Ascending aorta (tissue), 2 donors: ENCODE results near the gene SMAD2. TPM values are rescaled to one million over a fixed set of nuclear protein-coding genes. Genes with fewer than 3 reads are reported as not detected.

Experiments
- DNase-seq, 2 donors: peaks; one replicate each; pipeline ENCODE4 v3.0.0-alpha.2; 2019; ENCODE audit warnings: low spot score in 2 of 2
- H3K27ac ChIP-seq, 2 donors: fragments of 200-600 bp; sonication (generic); one replicate each; pipeline ENCODE4 v1.5.1; 2016 to 2017; ENCODE audit warnings: mild to moderate bottlenecking in 1 of 2
- H3K27me3 ChIP-seq: fragments of 200-600 bp; sonication (generic); one replicate; pipeline ENCODE4 v1.5.1; 2017
- H3K36me3 ChIP-seq, 2 donors: fragments of 200-600 bp; sonication (generic); one replicate each; pipeline ENCODE4 v1.5.1; 2016
- H3K4me1 ChIP-seq, 2 donors: fragments of 200-600 bp; sonication (generic); one replicate each; pipeline ENCODE4 v1.5.1; 2016 to 2017; ENCODE audit warnings: mild to moderate bottlenecking in 1 of 2
- H3K4me3 ChIP-seq, 2 donors: fragments of 200-600 bp; sonication (generic); one replicate each; pipeline ENCODE4 v1.5.1; 2016 to 2017; ENCODE audit warnings: mild to moderate bottlenecking in 1 of 2
- H3K9me3 ChIP-seq, 2 donors: fragments of 200-600 bp; sonication (generic); one replicate each; pipeline ENCODE4 v1.5.1; 2016
- intact Hi-C: fragments of 100-400 bp; cut with DNase I; formaldehyde crosslinking; loops from one replicate; pipeline ENCODE4 v1.15.1; 2023
- total RNA-seq: library from RNA; depleted of rRNA; stranded (reverse); fragments of >200 nt; gene quantifications from one replicate; pipeline ENCODE4 v1.1.0, GENCODE V29; 2016
- TF ChIP-seq, protein P1 (sequence below), 3 experiments: fragments of 200-600 bp in 2 of 3; fragments of 450-650 bp in 1 of 3; sonication (generic) in 2 of 3; IDR thresholded peaks; one replicate each; pipeline ENCODE4 v1.5.1; 2016 to 2019; ENCODE audit warnings: antibody characterized with exemption in 3 of 3, mild to moderate bottlenecking in 1 of 3, moderate library complexity in 1 of 3

SMAD2 gene
- total RNA-seq, 1 donor from 2014 or later: 14.0 TPM

DNA sequence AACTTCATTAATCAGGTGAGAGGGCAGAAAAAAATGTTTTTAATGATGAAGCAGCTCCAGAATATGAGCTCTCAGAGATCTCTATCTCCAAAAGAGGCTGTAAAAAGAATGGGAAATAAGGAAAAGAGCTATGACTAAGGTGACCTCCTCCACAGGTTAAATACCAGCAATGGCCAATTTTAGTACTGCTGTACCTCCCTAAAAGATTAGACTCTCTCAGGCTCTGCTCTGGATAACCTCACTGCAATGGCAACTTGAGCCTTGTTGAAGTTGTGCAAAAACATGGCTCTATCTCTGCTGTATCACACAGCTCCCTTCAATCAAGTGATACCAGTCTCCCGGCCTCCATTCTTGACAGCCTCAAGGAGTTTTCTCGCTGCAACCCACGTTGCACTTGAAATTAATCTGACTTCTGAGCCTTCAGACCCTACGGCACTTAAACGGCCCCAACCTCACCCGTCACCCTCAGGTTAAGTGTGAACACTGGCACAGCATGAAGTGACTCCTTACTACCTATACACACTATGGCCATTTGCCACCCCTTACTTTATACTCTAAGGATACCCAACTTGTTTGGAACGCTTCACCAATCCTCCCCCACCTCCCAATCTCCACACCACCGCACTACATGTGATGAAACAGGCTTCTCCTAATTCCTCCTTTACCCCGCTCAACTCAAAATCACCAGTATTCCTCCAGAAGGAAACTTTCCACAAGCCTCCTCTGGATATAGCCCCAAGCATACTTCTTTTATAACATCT, 36.3 kb downstream of the SMAD2 start:
- Histone ChIP-seq H3K27ac (no peak overlapping the region), H3K36me3 (peaks cover 3% of the 10 kb centered on the region in 2 donors), H3K27me3 (no peaks in the 10 kb centered on the region), H3K4me1 (peaks cover 0 to 4% of the 10 kb centered on the region in 2 donors), H3K9me3 (no peaks in the 10 kb centered on the region), H3K4me3 (no peak overlapping the region)
- intact Hi-C loops: no loop called here
- DNase-seq: no peak
- TF ChIP-seq, protein P1, sequence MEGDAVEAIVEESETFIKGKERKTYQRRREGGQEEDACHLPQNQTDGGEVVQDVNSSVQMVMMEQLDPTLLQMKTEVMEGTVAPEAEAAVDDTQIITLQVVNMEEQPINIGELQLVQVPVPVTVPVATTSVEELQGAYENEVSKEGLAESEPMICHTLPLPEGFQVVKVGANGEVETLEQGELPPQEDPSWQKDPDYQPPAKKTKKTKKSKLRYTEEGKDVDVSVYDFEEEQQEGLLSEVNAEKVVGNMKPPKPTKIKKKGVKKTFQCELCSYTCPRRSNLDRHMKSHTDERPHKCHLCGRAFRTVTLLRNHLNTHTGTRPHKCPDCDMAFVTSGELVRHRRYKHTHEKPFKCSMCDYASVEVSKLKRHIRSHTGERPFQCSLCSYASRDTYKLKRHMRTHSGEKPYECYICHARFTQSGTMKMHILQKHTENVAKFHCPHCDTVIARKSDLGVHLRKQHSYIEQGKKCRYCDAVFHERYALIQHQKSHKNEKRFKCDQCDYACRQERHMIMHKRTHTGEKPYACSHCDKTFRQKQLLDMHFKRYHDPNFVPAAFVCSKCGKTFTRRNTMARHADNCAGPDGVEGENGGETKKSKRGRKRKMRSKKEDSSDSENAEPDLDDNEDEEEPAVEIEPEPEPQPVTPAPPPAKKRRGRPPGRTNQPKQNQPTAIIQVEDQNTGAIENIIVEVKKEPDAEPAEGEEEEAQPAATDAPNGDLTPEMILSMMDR (IDR thresholded peaks at IDR 0.05): no peak

DNA sequence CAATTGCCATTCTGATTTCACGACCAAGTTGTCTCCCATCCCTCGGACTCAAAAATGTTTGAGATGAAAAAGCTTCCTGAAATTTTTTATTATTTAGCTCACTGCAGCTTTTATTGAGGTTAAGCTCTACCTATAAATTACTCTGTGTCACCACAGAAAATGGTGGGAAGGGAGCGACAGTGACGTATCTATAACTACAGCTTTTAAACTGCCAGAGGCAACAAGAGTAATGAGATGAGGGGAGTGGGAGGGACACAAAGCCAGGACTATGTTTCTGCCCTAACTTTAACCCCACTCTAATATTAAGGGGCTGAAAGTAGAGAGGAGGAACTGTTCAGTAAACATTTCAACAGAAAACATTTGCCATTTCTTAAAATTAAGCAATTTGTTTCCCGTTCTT, 37.4 kb downstream of the SMAD2 start:
- intact Hi-C loops: no loop called here
- TF ChIP-seq, protein P1 (IDR thresholded peaks at IDR 0.05): no peak
- no peak for DNase-seq

DNA sequence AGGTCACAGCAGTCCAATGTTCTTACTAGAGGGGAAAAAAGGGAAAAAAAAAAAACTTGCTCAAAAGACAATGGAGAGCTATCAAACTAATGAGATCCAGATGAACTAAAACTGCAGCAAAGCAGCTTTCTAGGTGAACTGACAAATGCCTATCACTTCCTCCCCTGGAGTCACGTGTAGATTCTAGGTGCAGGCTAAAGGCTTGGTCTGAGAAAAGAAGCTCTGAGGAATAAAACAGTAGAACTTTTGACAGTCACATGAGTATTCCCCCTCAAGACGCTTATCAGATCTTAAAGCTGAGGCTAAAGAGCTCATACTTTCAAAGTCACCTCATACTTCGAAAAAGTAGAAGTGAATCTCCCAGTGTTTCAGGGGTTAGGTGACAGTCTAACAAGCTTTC, 42.3 kb downstream of the SMAD2 start:
- Histone ChIP-seq H3K36me3 (peaks cover 0 to 11% of the 10 kb centered on the region in 2 donors), H3K4me3 (no peak overlapping the region), H3K27me3 (no peaks in the 10 kb centered on the region), H3K27ac (no peak overlapping the region), H3K4me1 (no peaks in the 10 kb centered on the region), H3K9me3 (no peaks in the 10 kb centered on the region)
- no peak for DNase-seq
- intact Hi-C loops: no loop called here
- TF ChIP-seq, protein P1 (IDR thresholded peaks at IDR 0.05): no peak

More for the DNA sequence above, 37.4 kb downstream of the SMAD2 start:
- Histone ChIP-seq H3K36me3 (peaks cover 3 to 6% of the 10 kb centered on the region in 2 donors), H3K4me3 (no peak overlapping the region), H3K27me3 (no peaks in the 10 kb centered on the region), H3K9me3 (no peaks in the 10 kb centered on the region), H3K27ac (no peak overlapping the region), H3K4me1 (no peaks in the 10 kb centered on the region)

DNA sequence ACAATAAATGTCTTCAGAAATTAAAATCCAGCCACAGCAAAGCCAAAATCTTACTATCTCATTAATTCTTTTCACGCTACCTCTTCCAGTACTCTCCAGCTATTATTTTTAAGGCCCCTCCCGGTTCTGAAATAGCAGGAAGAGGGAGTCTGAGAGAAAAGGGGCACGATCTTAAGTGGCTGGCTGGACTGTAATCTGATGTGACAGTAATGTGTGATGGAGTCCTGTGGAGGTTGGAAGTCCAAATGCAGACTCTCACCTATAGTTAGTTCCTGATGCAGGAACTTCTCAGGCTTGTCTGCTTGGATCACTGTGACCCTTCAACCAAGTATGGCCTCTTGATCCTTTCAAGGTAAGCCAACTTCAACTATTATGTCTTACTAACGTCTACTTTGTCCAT, 43.2 kb downstream of the SMAD2 start:
- H3K36me3 ChIP-seq: peaks cover 0 to 16% of the 10 kb centered on the region in 2 donors
- no peak overlapping the region for H3K4me3 ChIP-seq
- H3K27ac ChIP-seq: no peak overlapping the region
- no peaks in the 10 kb centered on the region for H3K27me3 ChIP-seq
- no peak for DNase-seq
- H3K4me1 ChIP-seq: no peaks in the 10 kb centered on the region
- intact Hi-C loops: no loop called here
- no peaks in the 10 kb centered on the region for H3K9me3 ChIP-seq
- TF ChIP-seq, protein P1 (IDR thresholded peaks at IDR 0.05): no peak

DNA sequence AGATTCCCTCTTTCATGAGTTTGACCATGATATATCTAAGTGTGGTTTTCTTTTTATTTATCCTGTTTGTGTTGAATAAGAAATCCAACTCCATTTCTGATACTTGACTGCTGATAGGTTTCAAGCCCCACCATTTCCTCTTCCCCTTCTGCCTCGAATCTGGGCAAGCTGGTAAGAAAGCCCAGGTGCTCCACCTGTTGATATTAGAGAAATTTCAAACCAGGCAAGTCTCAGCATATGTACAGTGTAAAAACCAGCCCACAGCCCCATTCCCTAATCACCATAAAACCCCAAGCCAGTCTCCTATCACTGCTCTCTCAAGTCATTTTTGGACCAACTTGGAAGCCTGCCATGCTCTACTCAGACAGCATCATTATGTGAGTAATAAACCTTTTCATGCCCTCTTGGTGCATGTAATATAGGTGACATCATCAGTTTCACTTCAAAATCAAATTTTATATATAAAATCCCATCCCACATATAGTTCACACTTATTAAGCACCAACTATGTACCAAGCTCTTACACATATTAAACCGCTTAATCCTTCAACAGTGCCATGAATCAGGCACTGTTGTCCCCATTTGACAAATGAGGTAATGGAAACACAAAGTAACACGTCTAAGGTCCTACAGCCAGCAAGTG, 46.6 kb downstream of the SMAD2 start:
- no peaks in the 10 kb centered on the region for H3K9me3 ChIP-seq
- intact Hi-C loops: no loop called here
- no peak for DNase-seq
- H3K27ac ChIP-seq: no peak overlapping the region
- H3K36me3 ChIP-seq: peaks cover 0 to 24% of the 10 kb centered on the region in 2 donors
- TF ChIP-seq, protein P1 (IDR thresholded peaks at IDR 0.05): no peak
- H3K4me3 ChIP-seq: no peak overlapping the region
- no peaks in the 10 kb centered on the region for H3K4me1 ChIP-seq
- H3K27me3 ChIP-seq: no peaks in the 10 kb centered on the region
